HG03558 (cell line): Measurements from ENCODE around the gene PDCD5.

ENCODE experiments used
- ATAC-seq: cut with Tn5 transposase; IDR thresholded peaks from one replicate; pipeline ENCODE4 v1.9.1; 2021; ENCODE audit warnings: moderate number of reproducible peaks; ENCODE audit not compliant: unreplicated experiment; ENCODE audit errors: extremely low read depth

PDCD5 gene

DNA sequence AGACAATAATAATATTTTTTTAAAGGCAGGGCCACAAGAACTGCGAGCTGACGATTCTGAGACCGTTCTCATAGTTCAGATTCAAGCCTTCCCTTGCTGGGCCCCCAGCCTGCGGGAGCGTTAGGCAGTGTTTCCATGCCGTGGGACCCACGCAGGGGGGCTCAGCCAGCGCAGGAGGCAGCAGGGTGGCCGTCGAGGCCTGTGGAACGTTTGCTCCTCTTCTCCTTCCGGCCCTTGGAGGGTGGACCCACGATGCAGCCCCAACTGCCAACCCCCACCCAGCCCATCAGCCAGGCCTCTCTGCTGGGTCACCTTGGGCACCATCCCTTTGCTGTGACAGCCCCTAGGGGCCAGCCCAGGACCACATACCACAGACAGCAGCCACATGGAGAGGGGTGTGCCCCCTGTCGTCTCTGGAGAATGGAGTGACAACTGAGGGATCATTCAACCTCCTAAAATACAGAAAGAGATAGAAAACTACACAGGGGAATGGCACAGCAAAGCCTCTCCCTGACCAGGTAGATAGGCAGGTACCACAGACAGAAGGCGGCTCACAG, 46.8 kb downstream of the PDCD5 start:
- no peak for ATAC-seq

DNA sequence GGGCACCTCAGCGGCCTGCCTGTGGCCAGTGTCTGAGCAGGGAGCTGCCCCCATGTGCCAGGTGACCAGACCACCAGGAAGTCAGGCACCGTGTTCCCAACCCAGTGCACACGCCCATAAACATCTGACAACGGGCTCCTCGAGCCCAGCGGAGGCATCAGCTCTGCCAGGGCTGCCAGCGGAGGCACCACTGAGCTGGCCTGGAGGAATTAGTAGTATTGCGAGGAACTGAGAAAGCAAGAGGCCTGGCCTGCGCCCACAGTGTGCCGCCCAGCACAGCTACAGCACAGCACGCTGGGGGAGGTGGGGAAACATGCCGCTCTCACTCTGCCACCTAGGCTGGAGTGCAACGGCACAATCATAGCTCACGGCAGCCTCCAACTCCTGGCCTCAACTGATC, 49.3 kb downstream of the PDCD5 start:
- ATAC-seq = no peak

GRCh38 chr19:32631381-32631780, 50.4 kb downstream of the PDCD5 start:
- no peak for ATAC-seq
